GOT3 (cell line): Measurements from ENCODE around the gene LEFTY1.
"Not testable (repeated sequence)": the region's sequence is repeated elsewhere in the genome, so short reads cannot be mapped to it uniquely, and the experiment has no call there.

Experiments
- DNase-seq: peaks from one replicate; lab custom pipeline; 2025; ENCODE audit warnings: mixed read lengths; lab: John Stamatoyannopoulos, UW

LEFTY1 gene

GRCh38 chr1:225848030-225848955 is 40.7 kb downstream of the LEFTY1 start:
- DNase-seq = no peak

- no peak for DNase-seq
Measured at GRCh38 chr1:225847610-225848009, 41.3 kb downstream of the LEFTY1 start.

- DNase-seq = no peak
Measured at GRCh38 chr1:225846331-225847310, 42.3 kb downstream of the LEFTY1 start.

GRCh38 chr1:225845571-225846259 is 43.2 kb downstream of the LEFTY1 start:
- DNase-seq = no peak

GRCh38 chr1:225845097-225845496 is 43.8 kb downstream of the LEFTY1 start:
- DNase-seq = no peak

- no peak for DNase-seq
Measured at GRCh38 chr1:225844236-225845061, 44.5 kb downstream of the LEFTY1 start.

GRCh38 chr1:225843426-225843795 is 45.5 kb downstream of the LEFTY1 start:
- DNase-seq = no peak

GRCh38 chr1:225842788-225843425 is 46.0 kb downstream of the LEFTY1 start:
- DNase-seq = no peak

- no peak for DNase-seq
Measured at GRCh38 chr1:225842074-225842473, 46.9 kb downstream of the LEFTY1 start.

GRCh38 chr1:225840713-225841112 is 48.2 kb downstream of the LEFTY1 start:
- DNase-seq = no peak

GRCh38 chr1:225840223-225840610 is 48.7 kb downstream of the LEFTY1 start:
- no peak for DNase-seq

- no peak for DNase-seq
Measured at GRCh38 chr1:225838793-225839192, 50.2 kb downstream of the LEFTY1 start.

GRCh38 chr1:225836296-225836695 is 52.6 kb downstream of the LEFTY1 start:
- DNase-seq = not testable (repeated sequence)
